GM15510 (cell line): ENCODE measurements around the gene RAE1.

Source experiments
- POLR2A ChIP-seq: IDR thresholded peaks from 3 replicates; pipeline ENCODE4 v1.6.1; 2011; ENCODE audit warnings: borderline replicate concordance; ENCODE audit not compliant: insufficient read length; ENCODE audit errors: extremely low read depth

RAE1 gene, protein sequence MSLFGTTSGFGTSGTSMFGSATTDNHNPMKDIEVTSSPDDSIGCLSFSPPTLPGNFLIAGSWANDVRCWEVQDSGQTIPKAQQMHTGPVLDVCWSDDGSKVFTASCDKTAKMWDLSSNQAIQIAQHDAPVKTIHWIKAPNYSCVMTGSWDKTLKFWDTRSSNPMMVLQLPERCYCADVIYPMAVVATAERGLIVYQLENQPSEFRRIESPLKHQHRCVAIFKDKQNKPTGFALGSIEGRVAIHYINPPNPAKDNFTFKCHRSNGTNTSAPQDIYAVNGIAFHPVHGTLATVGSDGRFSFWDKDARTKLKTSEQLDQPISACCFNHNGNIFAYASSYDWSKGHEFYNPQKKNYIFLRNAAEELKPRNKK

GRCh38 chr20:57351042-57351783 is at the start of gene RAE1:
Gene RAE1, plus strand, starts transcription at chr20:57351255. Its CDS starts 2,784 bp downstream, at chr20:57354039.
- TF ChIP-seq POLR2A: peak; percentile 78

DNA sequence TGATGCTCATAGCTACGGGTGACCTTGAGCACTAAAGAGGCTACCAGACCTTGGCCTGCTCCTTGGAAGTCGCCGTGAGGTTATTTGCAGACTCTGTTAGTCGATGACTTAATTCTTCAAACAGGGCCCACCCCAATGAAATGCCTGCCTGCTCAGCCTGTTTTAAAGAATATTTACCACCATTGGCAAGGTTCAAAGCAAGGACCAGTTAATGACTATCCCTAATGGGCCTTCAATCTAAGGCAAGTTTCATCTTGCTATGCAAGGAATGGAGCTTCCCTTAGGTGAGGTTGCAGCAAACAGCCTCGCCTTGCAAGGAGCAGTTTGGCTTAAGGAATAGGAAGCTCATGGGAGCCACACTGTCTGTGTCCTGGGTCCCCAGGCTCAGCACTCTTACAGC is 44.3 kb upstream of the RAE1 start:
- no peak for TF ChIP-seq POLR2A

DNA sequence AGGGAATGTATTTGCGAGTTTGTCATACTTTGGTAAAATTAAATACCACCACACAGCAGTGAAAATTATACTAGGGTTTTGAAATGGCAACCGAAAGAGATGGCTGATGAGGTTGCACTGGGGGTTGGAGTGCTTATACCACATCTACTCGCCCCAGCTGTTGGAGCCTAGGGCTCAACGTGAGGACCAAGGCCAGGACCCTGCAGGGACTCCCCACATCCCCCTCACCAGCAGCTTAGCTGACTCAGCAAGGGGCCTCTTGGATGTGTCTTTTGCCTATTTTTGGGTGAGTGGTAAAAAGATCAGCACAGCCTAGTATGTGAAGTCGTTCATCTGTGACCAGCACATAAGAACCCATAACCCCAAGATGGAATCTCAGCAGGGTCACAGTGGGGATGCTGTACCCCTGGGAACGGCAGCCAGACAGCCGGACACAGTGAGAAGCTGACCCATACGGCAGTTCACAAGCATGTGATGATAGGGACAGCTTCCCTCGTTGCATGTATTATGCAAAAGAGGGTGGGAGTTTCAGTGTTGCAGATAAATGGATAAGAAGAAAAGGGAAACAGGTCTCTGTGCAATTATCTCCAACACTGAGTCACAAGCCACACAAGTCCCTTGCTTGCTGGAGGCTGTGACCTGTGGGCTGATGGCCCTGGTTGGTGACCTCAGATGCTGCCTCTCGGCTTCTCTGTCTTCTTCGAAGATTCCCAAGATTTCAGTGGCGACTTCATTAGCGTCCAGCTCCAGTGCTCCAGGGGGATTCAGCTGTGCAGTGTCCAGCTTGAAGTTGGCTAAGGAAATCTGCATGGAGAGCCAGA is 42.4 kb upstream of the RAE1 start:
- no peak for TF ChIP-seq POLR2A

GRCh38 chr20:57309544-57310115 is 41.4 kb upstream of the RAE1 start:
- no peak for TF ChIP-seq POLR2A

DNA sequence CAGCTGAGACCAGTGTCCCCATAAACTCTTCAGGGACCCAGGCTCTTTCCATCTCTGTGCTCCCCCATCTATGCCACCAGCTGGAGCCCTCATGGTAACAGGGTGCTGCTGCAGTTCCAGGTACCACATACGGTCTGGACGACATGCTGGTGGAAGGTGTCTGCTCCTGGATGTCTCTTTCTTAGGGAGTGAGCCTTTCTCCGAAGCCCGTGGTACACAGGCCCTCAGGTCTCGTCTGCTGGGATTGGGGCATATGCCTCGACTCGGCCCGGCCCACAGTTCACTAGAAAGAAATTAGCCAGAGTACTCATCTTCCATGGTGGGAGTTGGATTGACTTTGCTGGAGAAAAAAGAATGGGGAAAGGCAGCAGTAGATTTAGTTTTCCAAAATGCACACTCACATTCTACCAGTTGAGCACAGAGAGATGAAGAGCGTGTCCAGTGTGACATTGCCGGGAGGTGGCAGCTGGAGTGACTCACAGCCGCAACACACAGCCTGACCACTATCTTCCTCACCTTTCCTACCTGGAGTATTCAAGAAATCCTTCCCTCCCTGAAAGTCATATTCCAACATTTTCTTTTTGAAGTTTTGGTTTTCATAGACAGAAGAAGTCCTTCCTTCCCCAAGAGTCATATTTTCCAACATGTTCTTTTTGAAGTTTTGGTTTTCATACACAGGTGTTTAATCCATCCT is 40.1 kb upstream of the RAE1 start:
- TF ChIP-seq POLR2A: no peak

- TF ChIP-seq POLR2A: no peak
Measured at GRCh38 chr20:57312138-57312537, 38.9 kb upstream of the RAE1 start.

DNA sequence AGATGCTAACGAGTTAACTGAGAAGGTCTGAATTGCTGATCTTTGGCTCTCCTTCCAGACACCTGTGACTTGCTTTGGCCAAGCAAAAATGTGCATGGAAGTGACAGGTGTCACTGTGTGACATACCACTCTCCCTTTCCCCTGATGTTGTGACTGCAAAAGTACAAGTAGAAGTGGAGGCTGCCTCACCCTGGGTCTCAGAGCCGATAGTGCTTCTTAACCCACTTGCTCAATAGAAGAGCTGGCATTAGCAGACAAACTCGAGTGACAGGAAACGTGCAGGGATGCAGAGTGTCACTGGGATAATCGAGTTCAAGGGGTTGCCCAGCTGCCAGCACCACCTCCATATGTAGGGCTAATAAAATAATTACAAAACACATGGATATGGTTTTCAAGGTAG is 37.8 kb upstream of the RAE1 start:
- TF ChIP-seq POLR2A: no peak

- TF ChIP-seq POLR2A: no peak
Measured at GRCh38 chr20:57313951-57314350, 37.1 kb upstream of the RAE1 start.

DNA sequence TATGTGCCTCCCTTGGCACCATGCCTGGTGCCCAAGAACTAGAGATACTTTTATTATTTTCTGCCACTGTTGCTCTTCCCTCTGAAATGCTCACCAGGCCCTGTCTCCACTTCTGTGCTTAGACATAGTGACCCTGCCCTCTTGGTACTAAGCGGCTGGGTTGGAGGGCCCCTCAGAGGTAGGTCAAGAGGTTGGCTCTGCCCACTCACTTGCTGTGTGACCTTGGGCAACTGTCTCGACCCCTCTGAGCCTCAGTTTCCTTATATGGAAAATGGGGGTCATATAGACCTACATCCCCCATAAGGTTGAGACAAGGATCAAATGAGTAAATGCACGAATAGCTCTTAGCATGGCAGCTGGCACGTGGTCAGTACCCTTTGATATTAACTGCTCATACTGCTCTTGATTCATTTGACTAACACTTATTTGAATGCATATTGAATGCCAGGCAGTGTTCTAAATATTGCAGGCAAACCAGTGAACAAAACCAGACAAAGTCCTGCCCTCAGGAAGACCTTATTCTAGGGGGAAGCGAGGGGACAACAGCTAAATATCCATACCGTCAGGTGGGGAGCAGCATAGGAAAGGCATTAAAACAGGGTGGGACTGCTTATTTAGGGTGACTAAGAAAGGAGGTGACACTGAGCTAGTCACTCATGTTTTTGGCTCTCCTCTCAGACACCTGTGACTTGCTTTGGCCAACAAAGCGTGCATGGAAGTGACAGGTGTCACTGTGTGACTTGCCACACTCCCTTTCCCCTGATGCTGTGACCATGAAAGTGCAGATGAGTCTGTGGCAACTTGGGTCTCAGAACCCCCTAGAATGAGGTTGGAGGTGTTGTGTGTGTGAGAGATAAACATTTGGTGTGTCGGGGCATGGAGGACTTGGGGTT is 35.7 kb upstream of the RAE1 start:
- TF ChIP-seq POLR2A: no peak

DNA sequence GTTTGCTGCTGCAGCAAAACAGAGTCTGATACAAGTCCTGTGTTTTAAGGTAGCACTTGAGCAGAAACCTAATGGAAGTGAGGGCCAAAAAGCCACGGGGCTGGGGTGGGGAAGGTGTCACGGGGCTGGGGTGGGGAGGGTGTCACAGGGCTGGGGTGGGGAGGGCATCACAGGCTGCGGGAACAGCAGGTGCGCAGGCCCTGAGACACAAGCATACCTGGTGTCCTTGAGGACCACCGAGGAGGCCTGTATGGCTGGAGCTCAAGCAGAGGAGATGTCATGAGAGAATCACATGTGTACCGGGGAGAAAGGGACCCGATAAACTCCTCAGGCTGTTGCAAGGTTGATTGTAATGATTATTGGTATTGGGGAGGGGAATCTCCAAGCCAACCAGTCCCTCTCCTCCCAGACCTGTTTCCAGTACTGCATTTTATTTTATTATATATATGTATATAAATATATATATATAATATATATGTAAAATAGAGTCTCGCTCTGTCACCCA is 35.0 kb upstream of the RAE1 start:
- TF ChIP-seq POLR2A: no peak

- no peak for TF ChIP-seq POLR2A
Measured at GRCh38 chr20:57316795-57317201, 34.3 kb upstream of the RAE1 start.

DNA sequence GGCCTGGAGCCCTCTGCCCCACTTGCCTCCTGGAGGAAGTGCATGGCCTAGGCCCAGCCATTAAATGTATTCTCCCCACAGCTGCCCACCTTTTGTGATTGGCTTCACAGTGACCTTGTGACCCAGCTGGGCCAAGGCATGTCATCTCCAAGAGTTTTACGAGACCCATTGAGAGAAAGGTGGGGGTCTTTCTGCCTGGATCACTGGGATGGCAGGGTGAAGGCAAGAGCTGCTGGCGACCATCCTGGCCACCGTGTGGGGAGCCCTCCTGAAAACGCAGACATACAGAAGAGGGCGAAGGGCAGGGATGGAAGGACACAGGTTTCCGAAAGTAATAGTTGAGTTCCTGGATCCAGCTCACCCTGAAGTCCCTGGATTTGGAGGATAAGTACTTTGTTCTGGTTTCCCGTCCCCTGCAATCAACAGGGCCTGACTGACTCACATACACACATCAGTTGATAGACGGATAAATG is 33.7 kb upstream of the RAE1 start:
- no peak for TF ChIP-seq POLR2A

GRCh38 chr20:57317789-57318371 is 33.2 kb upstream of the RAE1 start:
- no peak for TF ChIP-seq POLR2A

GRCh38 chr20:57319584-57319983 is 31.5 kb upstream of the RAE1 start:
- TF ChIP-seq POLR2A: no peak
